Posterior cingulate gyrus (tissue), 11 donors: ENCODE results near the gene KLHL29.

Source experiments
- DNase-seq, 10 donors: peaks; one replicate each; pipeline versions ENCODE4 v3.0.0 to v3.0.0-alpha.2; 2020 to 2021; ENCODE audit warnings: mixed read lengths in 3 of 10
- intact Hi-C: fragments of 100-400 bp; cut with DNase I; formaldehyde crosslinking; loops from one replicate; pipeline ENCODE4 v1.15.1; 2023

The KLHL29 gene

GRCh38 chr2:23679044-23679443 lies 294.1 kb downstream of the KLHL29 start:
- intact Hi-C loops: no loop called here
- no peak for DNase-seq

- DNase-seq: no peak
- intact Hi-C loops: no loop called here
Measured at GRCh38 chr2:23680951-23681350, 296.0 kb downstream of the KLHL29 start.

- no peak for DNase-seq
- intact Hi-C loops: no loop called here
Measured at GRCh38 chr2:23681356-23682140, 296.6 kb downstream of the KLHL29 start.

- no peak for DNase-seq
- intact Hi-C loops: no loop called here
Measured at GRCh38 chr2:23682481-23682880, 297.5 kb downstream of the KLHL29 start.

- intact Hi-C loops: no loop called here
- DNase-seq: no peak
Measured at GRCh38 chr2:23683001-23683400, 298.0 kb downstream of the KLHL29 start.

- intact Hi-C loops: no loop called here
- no peak for DNase-seq
Measured at GRCh38 chr2:23684395-23685176, 299.6 kb downstream of the KLHL29 start.

- no peak for DNase-seq
- intact Hi-C loops: no loop called here
Measured at GRCh38 chr2:23685181-23685580, 300.2 kb downstream of the KLHL29 start.

GRCh38 chr2:23685706-23686105 lies 300.7 kb downstream of the KLHL29 start:
- peak in 2 of 10 donors; percentile 52 to 74 for DNase-seq
- intact Hi-C loops: no loop called here

- intact Hi-C loops: no loop called here
- DNase-seq: peak in 3 of 10 donors; percentile 52 to 76 (median 75)
Measured at GRCh38 chr2:23686405-23687029, 301.5 kb downstream of the KLHL29 start.

- intact Hi-C loops: no loop called here
- DNase-seq: peak in 2 of 10 donors; percentile 52 to 59
Measured at GRCh38 chr2:23687214-23687613, 302.2 kb downstream of the KLHL29 start.

GRCh38 chr2:23687713-23688112 lies 302.7 kb downstream of the KLHL29 start:
- intact Hi-C loops: no loop called here
- peak in 3 of 10 donors; percentile 45 to 71 (median 58) for DNase-seq

- intact Hi-C loops: no loop called here
Measured at GRCh38 chr2:23688486-23689130, 303.6 kb downstream of the KLHL29 start.

GRCh38 chr2:23689131-23689700 lies 304.2 kb downstream of the KLHL29 start:
- peak in 3 of 10 donors; percentile 31 to 80 (median 75) for DNase-seq
- intact Hi-C loops: no loop called here

More at GRCh38 chr2:23688486-23689130, 303.6 kb downstream of the KLHL29 start:
- DNase-seq: peak in 3 of 10 donors; percentile 56 to 66 (median 65)

GRCh38 chr2:23689891-23690290 lies 304.9 kb downstream of the KLHL29 start:
- intact Hi-C loops: no loop called here
- DNase-seq: peak in 3 of 10 donors; percentile 43 to 73 (median 49)

- DNase-seq: peak in 3 of 10 donors; percentile 59 to 78 (median 74)
Measured at GRCh38 chr2:23690421-23691105, 305.6 kb downstream of the KLHL29 start.

GRCh38 chr2:23691106-23691470 lies 306.1 kb downstream of the KLHL29 start:
- DNase-seq: peak in 3 of 10 donors; percentile 61 to 70 (median 70)
- intact Hi-C loops: no loop called here

More at GRCh38 chr2:23690421-23691105, 305.6 kb downstream of the KLHL29 start:
- intact Hi-C loops: no loop called here

GRCh38 chr2:23691565-23691964 lies 306.6 kb downstream of the KLHL29 start:
- DNase-seq: peak in 3 of 10 donors; percentile 64 to 85 (median 76)
- intact Hi-C loops: no loop called here

GRCh38 chr2:23692263-23692662 lies 307.3 kb downstream of the KLHL29 start:
- intact Hi-C loops: no loop called here
- peak in 2 of 10 donors; percentile 66 to 78 for DNase-seq

- DNase-seq: peak in 3 of 10 donors; percentile 50 to 77 (median 73)
- intact Hi-C loops: no loop called here
Measured at GRCh38 chr2:23692851-23693605, 308.0 kb downstream of the KLHL29 start.
